Glutamatergic neuron (in vitro differentiated cells): Measurements from ENCODE around the gene ASB1. TPM values are rescaled to one million over a fixed set of nuclear protein-coding genes. Genes with fewer than 3 reads are reported as not detected.

ENCODE experiments used
- DNase-seq: peaks from one replicate; pipeline ENCODE4 v3.0.0; 2022
- H3K27ac Mint-ChIP-seq: one replicate; pipeline ENCODE4 v1.8.0; 2020; ENCODE audit warnings: mild to moderate bottlenecking, mixed read lengths, inconsistent platforms; ENCODE audit not compliant: unreplicated experiment
- H3K27me3 Mint-ChIP-seq: one replicate; pipeline ENCODE4 v1.8.0; 2020; ENCODE audit warnings: mild to moderate bottlenecking, moderate library complexity, mixed read lengths, inconsistent platforms; ENCODE audit not compliant: unreplicated experiment
- H3K36me3 Mint-ChIP-seq: one replicate; pipeline ENCODE4 v1.8.0; 2020; ENCODE audit warnings: mild to moderate bottlenecking, mixed read lengths, inconsistent platforms; ENCODE audit not compliant: unreplicated experiment
- H3K4me1 Mint-ChIP-seq: one replicate; pipeline ENCODE4 v1.8.0; 2020; ENCODE audit warnings: mild to moderate bottlenecking, low read depth, mixed read lengths, inconsistent platforms; ENCODE audit not compliant: unreplicated experiment
- H3K4me3 Mint-ChIP-seq: one replicate; pipeline ENCODE4 v1.8.0; 2020; ENCODE audit warnings: mild to moderate bottlenecking, mixed read lengths, inconsistent platforms; ENCODE audit not compliant: unreplicated experiment
- H3K9me3 Mint-ChIP-seq: one replicate; pipeline ENCODE4 v1.8.0; 2020; ENCODE audit warnings: mild to moderate bottlenecking, moderate library complexity, mixed read lengths, inconsistent platforms; ENCODE audit not compliant: unreplicated experiment
- CTCF ChIP-seq: fragments of 200-600 bp; sonication (generic); IDR thresholded peaks from one replicate; pipeline ENCODE4 v1.5.0; 2021; ENCODE audit not compliant: partially characterized antibody, unreplicated experiment
- total RNA-seq: library from RNA; stranded (reverse); fragmentation: NEBNext Ultra II Directional; extraction: Animal tissue kit (Norgen Biotek cat#: 25700); gene quantifications from one replicate; pipeline ENCODE4 v1.2.1, GENCODE V29; 2021; ENCODE audit not compliant: unreplicated experiment

Gene ASB1
- total RNA-seq, 1 donor from 2014 or later, result 36.1 TPM

- Mint-ChIP-seq H3K27ac (no peak overlapping the region), H3K36me3 (peaks cover 19% of the 10 kb centered on the region), H3K4me1 (peaks cover 3% of the 10 kb centered on the region), H3K27me3 (no peaks in the 10 kb centered on the region), H3K4me3 (no peak overlapping the region), H3K9me3 (no peaks in the 10 kb centered on the region)
- no peak for TF ChIP-seq CTCF
- no peak for DNase-seq
Observed at GRCh38 chr2:238387332-238387731, 39.4 kb upstream of the ASB1 start.

- no peaks in the 10 kb centered on the region for H3K9me3 Mint-ChIP-seq
- no peak overlapping the region for H3K4me3 Mint-ChIP-seq
- no peak overlapping the region for H3K27ac Mint-ChIP-seq
- H3K4me1 Mint-ChIP-seq, result peaks cover 3% of the 10 kb centered on the region
- H3K36me3 Mint-ChIP-seq, result peaks cover 5% of the 10 kb centered on the region
- no peak for TF ChIP-seq CTCF
- no peak for DNase-seq
- no peaks in the 10 kb centered on the region for H3K27me3 Mint-ChIP-seq
Observed at GRCh38 chr2:238388794-238389193, 37.9 kb upstream of the ASB1 start.

GRCh38 chr2:238389988-238390589 lies 36.6 kb upstream of the ASB1 start:
- Mint-ChIP-seq H3K27me3 (no peaks in the 10 kb centered on the region), H3K9me3 (no peaks in the 10 kb centered on the region), H3K4me3 (no peak overlapping the region), H3K27ac (no peak overlapping the region), H3K4me1 (peaks cover 3% of the 10 kb centered on the region), H3K36me3 (peaks cover 7% of the 10 kb centered on the region)
- no peak for DNase-seq
- TF ChIP-seq CTCF, result no peak

GRCh38 chr2:238391042-238391689 lies 35.6 kb upstream of the ASB1 start:
- Mint-ChIP-seq H3K27ac (no peak overlapping the region), H3K27me3 (no peaks in the 10 kb centered on the region), H3K9me3 (no peaks in the 10 kb centered on the region), H3K4me1 (peaks cover 3% of the 10 kb centered on the region), H3K36me3 (peaks cover 7% of the 10 kb centered on the region), H3K4me3 (no peak overlapping the region)
- TF ChIP-seq CTCF, result no peak
- DNase-seq, result no peak

- Mint-ChIP-seq H3K9me3 (peaks cover 5% of the 10 kb centered on the region), H3K4me3 (peak overlapping the region; percentile 47), H3K4me1 (peaks cover 19% of the 10 kb centered on the region), H3K27me3 (peaks cover 9% of the 10 kb centered on the region), H3K36me3 (peaks cover 7% of the 10 kb centered on the region), H3K27ac (peak overlapping the region; percentile 72)
- no peak for TF ChIP-seq CTCF
- DNase-seq, result peak; percentile 63
Observed at GRCh38 chr2:238396663-238397062, 30.1 kb upstream of the ASB1 start.
